NK-92 (cell line): ENCODE measurements around the gene MATK.
"Not testable (repeated sequence)": the region's sequence is repeated elsewhere in the genome, so short reads cannot be mapped to it uniquely, and the experiment has no call there.

Experiments used
- DNase-seq: peaks from one replicate; lab custom pipeline; 2025; ENCODE audit not compliant: unreplicated experiment; lab: John Stamatoyannopoulos, UW

MATK gene

GRCh38 chr19:3816148-3816547 lies 30.0 kb upstream of the MATK start:
- not testable (repeated sequence) for DNase-seq

GRCh38 chr19:3814648-3815047 lies 28.5 kb upstream of the MATK start:
- no peak for DNase-seq

GRCh38 chr19:3813473-3814392 lies 27.6 kb upstream of the MATK start:
- no peak for DNase-seq

GRCh38 chr19:3810708-3811355 lies 24.7 kb upstream of the MATK start:
- DNase-seq: no peak

GRCh38 chr19:3809881-3810707 lies 23.9 kb upstream of the MATK start:
- DNase-seq: no peak

- no peak for DNase-seq
These were observed 22.4 kb upstream of the MATK start for GRCh38 chr19:3808420-3809143.

- no peak for DNase-seq
These were observed 21.6 kb upstream of the MATK start for GRCh38 chr19:3807574-3808354.

GRCh38 chr19:3807131-3807480 lies 20.9 kb upstream of the MATK start:
- DNase-seq: no peak

GRCh38 chr19:3805859-3806258 lies 19.7 kb upstream of the MATK start:
- no peak for DNase-seq

GRCh38 chr19:3804429-3804828 lies 18.2 kb upstream of the MATK start:
- no peak for DNase-seq

- no peak for DNase-seq
These were observed 17.8 kb upstream of the MATK start for GRCh38 chr19:3803986-3804385.

- DNase-seq: no peak
These were observed 17.1 kb upstream of the MATK start for GRCh38 chr19:3803114-3803888.

GRCh38 chr19:3801412-3802096 lies 15.4 kb upstream of the MATK start:
- DNase-seq: no peak

- no peak for DNase-seq
These were observed 14.8 kb upstream of the MATK start for GRCh38 chr19:3800996-3801395.

- no peak for DNase-seq
These were observed 12.0 kb upstream of the MATK start for GRCh38 chr19:3798137-3798536.

- DNase-seq: no peak
These were observed 10.2 kb upstream of the MATK start for GRCh38 chr19:3796358-3796757.

GRCh38 chr19:3793799-3794198 lies 7.6 kb upstream of the MATK start:
- DNase-seq: no peak

- no peak for DNase-seq
These were observed 5.9 kb upstream of the MATK start for GRCh38 chr19:3792114-3792513.

GRCh38 chr19:3790941-3791340 lies 4.8 kb upstream of the MATK start:
- DNase-seq: no peak
